IMR-90 (cell line): ENCODE measurements around the gene JAKMIP2. TPM values are rescaled to one million over a fixed set of nuclear protein-coding genes. Genes with fewer than 3 reads are reported as not detected.

ENCODE experiments used
- ATAC-seq: fragments of 200-7000 bp; cut with Tn5 transposase; 2 replicates; pipeline ENCODE4 v1.9.1; 2020; ENCODE audit warnings: low read depth, mild to moderate bottlenecking, moderate library complexity
- BruUV-seq: library from RNA; stranded (reverse); fragments of 400-500 nt; replicated peaks from 2 replicates; lab custom pipeline; 2021; lab: Mats Ljungman, UMichigan
- CTCF ChIA-PET: fragments of 300-600 bp; formaldehyde crosslinking; extraction: SDS; loops from one replicate; lab custom pipeline; 2021; ENCODE audit warnings: antibody characterized with exemption; lab: Yijun Ruan, JAX
- POLR2A ChIA-PET: fragments of 300-600 bp; sonication (Branson Sonifier 250); formaldehyde crosslinking; loops from one replicate; lab custom pipeline; 2022; ENCODE audit warnings: antibody characterized with exemption; ENCODE audit not compliant: unreplicated experiment; lab: Charles Lee
- DNase-seq: peaks from one replicate; pipeline ENCODE4 v3.0.0; 2013
- H2AFZ ChIP-seq: replicated peaks from 2 replicates; pipeline ENCODE3; 2013; ENCODE audit warnings: low read length, mild to moderate bottlenecking; ENCODE audit not compliant: poor library complexity
- H2AK5ac ChIP-seq: 2 replicates; pipeline ENCODE4 v1.6.1; 2013; ENCODE audit warnings: low read depth, low read length, inconsistent platforms
- H2AK9ac ChIP-seq: replicated peaks from 2 replicates; pipeline ENCODE3; 2013; ENCODE audit warnings: mild to moderate bottlenecking, low read depth, low read length, moderate library complexity; ENCODE audit not compliant: poor library complexity
- H2BK120ac ChIP-seq: 2 replicates; pipeline ENCODE4 v1.6.1; 2013; ENCODE audit warnings: low read depth, low read length, inconsistent platforms
- H2BK15ac ChIP-seq: 3 replicates; pipeline ENCODE4 v1.6.1; 2013; ENCODE audit warnings: low read depth, low read length, inconsistent platforms
- H2BK20ac ChIP-seq: 2 replicates; pipeline ENCODE4 v1.6.1; 2013; ENCODE audit warnings: low read depth, mild to moderate bottlenecking, inconsistent platforms, low read length, moderate library complexity
- H2BK5ac ChIP-seq: 2 replicates; pipeline ENCODE4 v1.6.1; 2013; ENCODE audit warnings: mild to moderate bottlenecking, low read depth, low read length, inconsistent platforms; ENCODE audit not compliant: poor library complexity, severe bottlenecking
- H3K14ac ChIP-seq: replicated peaks from 2 replicates; pipeline ENCODE4 v1.6.1; 2013; ENCODE audit warnings: low read depth, low read length, inconsistent platforms
- H3K18ac ChIP-seq: 2 replicates; pipeline ENCODE4 v1.6.1; 2013; ENCODE audit warnings: low read depth, low read length, control low read depth
- H3K23ac ChIP-seq: 2 replicates; pipeline ENCODE4 v1.6.1; 2013; ENCODE audit warnings: low read depth, low read length, inconsistent platforms
- H3K27ac ChIP-seq: 2 replicates; pipeline ENCODE4 v1.5.1; 2013; ENCODE audit warnings: mild to moderate bottlenecking, control low read depth, low read length; ENCODE audit not compliant: insufficient read depth
- H3K27me3 ChIP-seq: 2 replicates; pipeline ENCODE4 v1.6.1; 2013; ENCODE audit warnings: low read length; ENCODE audit not compliant: control insufficient read depth, insufficient read depth
- H3K36me3 ChIP-seq: 2 replicates; pipeline ENCODE4 v1.6.1; 2013; ENCODE audit warnings: low read length, mixed read lengths; ENCODE audit not compliant: control insufficient read depth, insufficient read depth
- H3K4ac ChIP-seq: 2 replicates; pipeline ENCODE4 v1.6.1; 2013; ENCODE audit warnings: low read depth, low read length, inconsistent platforms
- H3K4me1 ChIP-seq: 2 replicates; pipeline ENCODE4 v1.6.1; 2013; ENCODE audit warnings: low read length, mixed read lengths; ENCODE audit not compliant: control insufficient read depth, insufficient read depth
- H3K4me2 ChIP-seq: 2 replicates; pipeline ENCODE4 v1.6.1; 2013; ENCODE audit warnings: low read depth, mild to moderate bottlenecking, control low read depth, low read length, moderate library complexity
- H3K4me3 ChIP-seq: 2 replicates; pipeline ENCODE4 v1.5.1; 2013; ENCODE audit warnings: low read depth, mild to moderate bottlenecking, control low read depth, low read length, moderate library complexity; ENCODE audit not compliant: insufficient read depth
- H3K56ac ChIP-seq: 2 replicates; pipeline ENCODE4 v1.6.1; 2013; ENCODE audit warnings: low read length, inconsistent platforms; ENCODE audit not compliant: insufficient read depth; ENCODE audit errors: extremely low read depth
- H3K79me1 ChIP-seq, 2 experiments: 2 replicates each; pipeline ENCODE4 v1.6.1; 2013; ENCODE audit warnings: low read length in 2 of 2, inconsistent platforms in 1 of 2, low read depth in 1 of 2
- H3K9ac ChIP-seq: 2 replicates; pipeline ENCODE4 v1.6.1; 2013; ENCODE audit warnings: low read depth, low read length, control low read depth
- H3K9me1 ChIP-seq: 2 replicates; pipeline ENCODE4 v1.6.1; 2013; ENCODE audit warnings: low read length, inconsistent platforms; ENCODE audit not compliant: insufficient read depth
- H3K9me3 ChIP-seq: 2 replicates; pipeline ENCODE4 v1.6.1; 2013; ENCODE audit warnings: low read length; ENCODE audit not compliant: control insufficient read depth, insufficient read depth
- H4K20me1 ChIP-seq: 2 replicates; pipeline ENCODE4 v1.6.1; 2013; ENCODE audit warnings: low read length, inconsistent platforms; ENCODE audit not compliant: insufficient read depth
- H4K5ac ChIP-seq: 2 replicates; pipeline ENCODE4 v1.6.1; 2013; ENCODE audit warnings: mild to moderate bottlenecking, low read depth, low read length, control low read depth
- H4K8ac ChIP-seq, 2 experiments: 2 replicates each; pipeline ENCODE4 v1.6.1; 2013; ENCODE audit warnings: low read depth in 2 of 2, low read length in 2 of 2, control low read depth in 1 of 2, inconsistent platforms in 1 of 2
- H4K91ac ChIP-seq: 2 replicates; pipeline ENCODE4 v1.6.1; 2013; ENCODE audit warnings: low read depth, low read length, inconsistent platforms; ENCODE audit not compliant: insufficient read depth
- BHLHE40 ChIP-seq: fragments of 150-350 bp; IDR thresholded peaks from 2 replicates; pipeline ENCODE4 v1.6.1; 2016; ENCODE audit warnings: mild to moderate bottlenecking, low read depth, low read length
- FOS ChIP-seq: fragments of 150-350 bp; IDR thresholded peaks from 2 replicates; pipeline ENCODE4 v1.6.1; 2016; ENCODE audit warnings: low read depth, low read length
- MAFK ChIP-seq: IDR thresholded peaks from 2 replicates; pipeline ENCODE4 v1.6.1; 2012; ENCODE audit warnings: low read depth, low read length, improper control_type of control experiment
- MAZ ChIP-seq: IDR thresholded peaks from 2 replicates; pipeline ENCODE4 v1.6.1; 2012; ENCODE audit warnings: low read depth, mild to moderate bottlenecking, low read length, improper control_type of control experiment, moderate library complexity, borderline replicate concordance
- MXI1 ChIP-seq: IDR thresholded peaks from 2 replicates; pipeline ENCODE4 v1.6.1; 2012; ENCODE audit warnings: low read depth, mild to moderate bottlenecking, low read length, moderate library complexity, borderline replicate concordance
- NFE2L2 ChIP-seq: fragments of 150-350 bp; IDR thresholded peaks from 2 replicates; pipeline ENCODE4 v1.6.1; 2016; ENCODE audit warnings: low read depth, mild to moderate bottlenecking, low read length
- POLR2A ChIP-seq: IDR thresholded peaks from 2 replicates; pipeline ENCODE4 v1.6.1; 2012; ENCODE audit warnings: mild to moderate bottlenecking, low read depth, low read length
- SMC3 ChIP-seq: fragments of 150-350 bp; IDR thresholded peaks from 2 replicates; pipeline ENCODE4 v1.6.1; 2016; ENCODE audit warnings: low read depth, mild to moderate bottlenecking, antibody characterized with exemption, low read length, moderate library complexity
- USF2 ChIP-seq: fragments of 150-350 bp; IDR thresholded peaks from 2 replicates; pipeline ENCODE4 v1.6.1; 2017; ENCODE audit warnings: mild to moderate bottlenecking, antibody characterized with exemption, low read length, low read depth
- WGBS, 2 experiments: methylation state at CpG; one replicate each; pipeline versions ENCODE4 v1.1.5 to v1.1.7; 2013; ENCODE audit warnings: missing lambda C conversion rate in 2 of 2; ENCODE audit not compliant: insufficient read length in 1 of 2; ENCODE audit errors: extremely low coverage in 2 of 2; 5-methylcytosine and 5-hydroxymethylcytosine counted together
- dilution Hi-C: fragments of 300-500 bp; cut with HindIII; formaldehyde crosslinking; loops from one replicate; pipeline ENCODE4 v1.14.3; 2018; ENCODE audit warnings: low sequenced_read_pairs; ENCODE audit not compliant: unreplicated experiment
- in situ Hi-C: fragments of 300-500 bp; cut with MboI; formaldehyde crosslinking; loops from 3 replicates; pipeline ENCODE4 v1.14.3; 2019; ENCODE audit warnings: low sequenced_read_pairs, inconsistent platforms, mixed read lengths
- intact Hi-C: fragments of 100-400 bp; cut with micrococcal nuclease; formaldehyde crosslinking; loops from 2 replicates; pipeline ENCODE4 v1.10.0; 2022
- polyA plus RNA-seq, 3 experiments: library from polyadenylated mRNA; depleted of rRNA; stranded (reverse); fragments of >200 nt; gene quantifications; 2 replicates each; pipeline ENCODE4 v1.2.3, GENCODE V29; 2012; ENCODE audit warnings: low replicate concordance in 1 of 3
- total RNA-seq: library from RNA; depleted of rRNA; stranded (reverse); fragments of >200 nt; gene quantifications from 2 replicates; pipeline ENCODE4 v1.2.3, GENCODE V29; 2012
- TF ChIP-seq, protein P1 (sequence below): conservative IDR thresholded peaks from 2 replicates; pipeline ENCODE4 v1.5.1; 2012; ENCODE audit warnings: mild to moderate bottlenecking, low read depth, low read length, improper control_type of control experiment

Gene JAKMIP2
- total and polyA plus RNA-seq, 2 of the 4 experiments (the other 2 are of a cell fraction), result under 0.01 TPM; not detected in 1

GRCh38 chr5:147658293-147658932 lies 124.1 kb downstream of the JAKMIP2 start:
- H2BK5ac ChIP-seq, result no peak overlapping the region
- H3K4me1 ChIP-seq, result no peaks in the 10 kb centered on the region
- TF ChIP-seq BHLHE40 (no peak), NFE2L2 (no peak), SMC3 (no peak), MAZ (no peak), MAFK (no peak), FOS (no peak), MXI1 (no peak), POLR2A (no peak), USF2 (no peak)
- TF ChIP-seq, protein P1, sequence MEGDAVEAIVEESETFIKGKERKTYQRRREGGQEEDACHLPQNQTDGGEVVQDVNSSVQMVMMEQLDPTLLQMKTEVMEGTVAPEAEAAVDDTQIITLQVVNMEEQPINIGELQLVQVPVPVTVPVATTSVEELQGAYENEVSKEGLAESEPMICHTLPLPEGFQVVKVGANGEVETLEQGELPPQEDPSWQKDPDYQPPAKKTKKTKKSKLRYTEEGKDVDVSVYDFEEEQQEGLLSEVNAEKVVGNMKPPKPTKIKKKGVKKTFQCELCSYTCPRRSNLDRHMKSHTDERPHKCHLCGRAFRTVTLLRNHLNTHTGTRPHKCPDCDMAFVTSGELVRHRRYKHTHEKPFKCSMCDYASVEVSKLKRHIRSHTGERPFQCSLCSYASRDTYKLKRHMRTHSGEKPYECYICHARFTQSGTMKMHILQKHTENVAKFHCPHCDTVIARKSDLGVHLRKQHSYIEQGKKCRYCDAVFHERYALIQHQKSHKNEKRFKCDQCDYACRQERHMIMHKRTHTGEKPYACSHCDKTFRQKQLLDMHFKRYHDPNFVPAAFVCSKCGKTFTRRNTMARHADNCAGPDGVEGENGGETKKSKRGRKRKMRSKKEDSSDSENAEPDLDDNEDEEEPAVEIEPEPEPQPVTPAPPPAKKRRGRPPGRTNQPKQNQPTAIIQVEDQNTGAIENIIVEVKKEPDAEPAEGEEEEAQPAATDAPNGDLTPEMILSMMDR, result no peak
- no peak overlapping the region for H2AFZ ChIP-seq
- H4K20me1 ChIP-seq, result no peaks in the 10 kb centered on the region
- no peak overlapping the region for H3K23ac ChIP-seq
- H2BK20ac ChIP-seq, result no peak overlapping the region
- no peak overlapping the region for H3K4me2 ChIP-seq
- ATAC-seq, result no peak
- H3K27ac ChIP-seq, result no peak overlapping the region
- no TSS peak for BruUV-seq
- no peak overlapping the region for H3K4ac ChIP-seq
- H3K4me3 ChIP-seq, result no peak overlapping the region
- H4K8ac ChIP-seq, result no peak overlapping the region
- no peak for DNase-seq
- H3K9me1 ChIP-seq, result no peaks in the 10 kb centered on the region
- H3K36me3 ChIP-seq, result no peaks in the 10 kb centered on the region
- in situ Hi-C loops (no loop called here), intact Hi-C loops (no loop called here), dilution Hi-C loops (no loop called here)
- H4K5ac ChIP-seq, result no peak overlapping the region
- ChIA-PET POLR2A (no interaction called here), CTCF (no interaction called here)
- no peaks in the 10 kb centered on the region for H3K9me3 ChIP-seq
- H2AK9ac ChIP-seq, result no peak overlapping the region
- H3K79me1 ChIP-seq, result no peaks in the 10 kb centered on the region
- H3K9ac ChIP-seq, result no peak overlapping the region
- H3K56ac ChIP-seq, result no peak overlapping the region
- H4K91ac ChIP-seq, result no peak overlapping the region
- no peak overlapping the region for H2BK120ac ChIP-seq
- no peak overlapping the region for H2BK15ac ChIP-seq
- no CpG with 5 or more reads among the region's 8 CpGs for WGBS, 2 experiments
- no peak overlapping the region for H2AK5ac ChIP-seq
- no peak overlapping the region for H3K14ac ChIP-seq
- H3K18ac ChIP-seq, result no peak overlapping the region
- H3K27me3 ChIP-seq, result no peaks in the 10 kb centered on the region
